PC-9 (cell line): ENCODE results near the gene SP6. TPM values are rescaled to one million over a fixed set of nuclear protein-coding genes. Genes with fewer than 3 reads are reported as not detected.

ENCODE experiments used
- BruUV-seq: library from RNA; stranded (reverse); fragments of 400-500 nt; replicated peaks from 2 replicates; lab custom pipeline; 2021; lab: Mats Ljungman, UMichigan
- CTCF ChIA-PET: fragments of 300-600 bp; sonication (Branson Sonifier 250); formaldehyde crosslinking; loops from one replicate; lab custom pipeline; 2022; ENCODE audit warnings: antibody characterized with exemption; lab: Charles Lee
- POLR2A ChIA-PET: fragments of 300-600 bp; sonication (Branson Sonifier 250); formaldehyde crosslinking; loops from one replicate; lab custom pipeline; 2022; ENCODE audit warnings: antibody characterized with exemption; ENCODE audit not compliant: unreplicated experiment; lab: Charles Lee
- DNase-seq, 2 experiments: peaks; one replicate each; pipeline versions ENCODE4 v3.0.0 to v3.0.0-alpha.2; 2015 to 2022; ENCODE audit warnings: mixed read lengths in 1 of 2
- H2AFZ ChIP-seq: fragments of 200-600 bp; sonication (generic); 2 replicates; pipeline ENCODE4 v1.8.1; 2017; ENCODE audit warnings: antibody characterized with exemption
- H3F3A ChIP-seq: fragments of 200-600 bp; sonication (generic); 2 replicates; pipeline ENCODE4 v1.8.1; 2017; ENCODE audit warnings: antibody characterized with exemption, mild to moderate bottlenecking, low read depth; ENCODE audit not compliant: insufficient read depth
- H3K27ac ChIP-seq: fragments of 200-600 bp; sonication (generic); 2 replicates; pipeline ENCODE4 v1.6.1; 2016; ENCODE audit warnings: mixed run types
- H3K27me3 ChIP-seq: fragments of 200-600 bp; sonication (generic); 2 replicates; pipeline ENCODE4 v1.6.1; 2016; ENCODE audit warnings: low read depth, mixed run types; ENCODE audit not compliant: insufficient read depth
- H3K36me3 ChIP-seq: fragments of 200-600 bp; sonication (generic); 2 replicates; pipeline ENCODE4 v1.6.1; 2016; ENCODE audit warnings: low read depth, mixed run types
- H3K4me1 ChIP-seq: fragments of 200-600 bp; sonication (generic); replicated peaks from 2 replicates; pipeline ENCODE4 v1.6.1; 2016; ENCODE audit warnings: mixed run types; ENCODE audit not compliant: insufficient read depth
- H3K4me2 ChIP-seq: fragments of 200-600 bp; sonication (generic); 2 replicates; pipeline ENCODE4 v1.6.1; 2017; ENCODE audit warnings: mixed run types
- H3K4me3 ChIP-seq: fragments of 200-600 bp; sonication (generic); 2 replicates; pipeline ENCODE4 v1.6.1; 2016; ENCODE audit warnings: mixed run types
- H3K79me2 ChIP-seq: fragments of 200-600 bp; sonication (generic); 2 replicates; pipeline ENCODE4 v1.6.1; 2017; ENCODE audit warnings: low read depth, mixed run types
- H3K9me2 ChIP-seq: fragments of 200-600 bp; sonication (generic); 2 replicates; pipeline ENCODE4 v1.8.1; 2017; ENCODE audit warnings: mild to moderate bottlenecking; ENCODE audit not compliant: insufficient read depth
- H3K9me3 ChIP-seq: fragments of 200-600 bp; sonication (generic); 2 replicates; pipeline ENCODE4 v1.8.1; 2016; ENCODE audit warnings: low read depth; ENCODE audit not compliant: insufficient read depth
- H4K20me1 ChIP-seq: fragments of 200-600 bp; sonication (generic); 2 replicates; pipeline ENCODE4 v1.8.1; 2017; ENCODE audit not compliant: insufficient read depth
- CTCF ChIP-seq: fragments of 200-600 bp; sonication (generic); conservative IDR thresholded peaks from 2 replicates; pipeline ENCODE4 v1.6.1; 2017; ENCODE audit warnings: mixed run types, antibody characterized with exemption, mild to moderate bottlenecking, moderate library complexity
- EZH2 ChIP-seq: fragments of 200-600 bp; sonication (generic); IDR thresholded peaks from 2 replicates; pipeline ENCODE4 v1.8.0; 2017; ENCODE audit warnings: antibody characterized with exemption, low read depth
- intact Hi-C: fragments of 100-400 bp; cut with micrococcal nuclease; formaldehyde crosslinking; loops from one replicate; pipeline ENCODE4 v1.10.0; 2022; ENCODE audit not compliant: unreplicated experiment
- total RNA-seq: library from RNA; stranded (reverse); gene quantifications from 2 replicates; pipeline ENCODE4 v1.2.3, GENCODE V29; 2021

Gene SP6
- total RNA-seq, 1 experiment from 2014 or later = 13.3 TPM

- Histone ChIP-seq H3K4me3 (peak overlapping the region; percentile 87), H3K9me3 (no peaks in the 10 kb centered on the region), H3K27me3 (no peaks in the 10 kb centered on the region), H3K79me2 (peaks cover 43% of the 10 kb centered on the region), H3K27ac (peak overlapping the region; percentile 74), H3F3A (peaks cover 30% of the 10 kb centered on the region), H3K9me2 (no peaks in the 10 kb centered on the region), H3K36me3 (no peaks in the 10 kb centered on the region; the same call in 1 of the 2 replicates), H3K4me1 (peaks cover 33% of the 10 kb centered on the region), H4K20me1 (no peaks in the 10 kb centered on the region), H3K4me2 (peak overlapping the region; percentile 82), H2AFZ (peak overlapping the region; percentile 80)
- ChIA-PET CTCF (interaction anchor here (0.6 to 1.7 kb wide), 7 partner anchors 35 to 154 kb away, joined by 3 to 7 read pairs (median 5); partner anchors contain the start of gene CDK5RAP3), POLR2A (interaction anchor here (0.5 to 1.1 kb wide), 9 partner anchors 10 to 213 kb away, joined by 3 to 25 read pairs (median 6); partner anchors contain the start of genes CDK5RAP3, PRR15L, SCRN2 and SNX11)
- TF ChIP-seq CTCF (no peak), EZH2 (no peak)
- no TSS peak for BruUV-seq
- DNase-seq = no peak
- intact Hi-C loops = loop anchor here (1.0 kb wide), 2 partner anchors 124 to 129 kb away; no protein-coding TSS in a partner anchor
Observed at GRCh38 chr17:47894498-47895346, 43.8 kb upstream of the SP6 start.

GRCh38 chr17:47891545-47892088 is 40.7 kb upstream of the SP6 start:
- intact Hi-C loops = no loop called here

More at GRCh38 chr17:47891545-47892088, 40.7 kb upstream of the SP6 start:
- no peaks in the 10 kb centered on the region for H4K20me1 ChIP-seq
- H3K4me1 ChIP-seq = peaks cover 46% of the 10 kb centered on the region
- no peak for DNase-seq
- H3K9me3 ChIP-seq = no peaks in the 10 kb centered on the region
- H3K27me3 ChIP-seq = no peaks in the 10 kb centered on the region
- CTCF ChIA-PET = interaction anchor here (0.6 to 1.7 kb wide), 4 partner anchors 45 to 115 kb away, joined by 4 to 10 read pairs (median 5); no protein-coding TSS in a partner anchor
- BruUV-seq = no TSS peak
- H3K9me2 ChIP-seq = no peaks in the 10 kb centered on the region
- H3F3A ChIP-seq = peaks cover 43% of the 10 kb centered on the region
- H3K4me3 ChIP-seq = no peak overlapping the region
- POLR2A ChIA-PET = interaction anchor here (0.6 kb wide), 1 partner anchor 43 kb away, joined by 6 read pairs; no protein-coding TSS in a partner anchor
- TF ChIP-seq CTCF (no peak), EZH2 (no peak)
- H2AFZ ChIP-seq = no peak overlapping the region
- H3K27ac ChIP-seq = no peak overlapping the region
- H3K79me2 ChIP-seq = peaks cover 17% of the 10 kb centered on the region
- no peaks in the 10 kb centered on the region for H3K36me3 ChIP-seq
- H3K4me2 ChIP-seq = no peak overlapping the region
